Astrocyte (in vitro differentiated cells and primary cell): ENCODE measurements around the gene ASPN. TPM values are rescaled to one million over a fixed set of nuclear protein-coding genes. Genes with fewer than 3 reads are reported as not detected.
A peak's percentile ranks its signal among the peaks of the same experiment; 100 is the strongest.

Source experiments
- DNase-seq: peaks from one replicate; pipeline ENCODE4 v3.0.0-alpha.2; 2010; ENCODE audit warnings: low read depth
- FAIRE-seq: peaks from 2 replicates; lab custom pipeline; 2011; peaks lifted over from hg19 to GRCh38; lab: Jason Lieb, UNC
- H2AFZ ChIP-seq: 2 replicates; pipeline ENCODE4 v1.6.0; 2012; ENCODE audit warnings: low read depth, low read length, inconsistent platforms
- H3K27ac ChIP-seq: 2 replicates; pipeline ENCODE4 v1.5.1; 2011; ENCODE audit warnings: low read depth, low read length, inconsistent platforms
- H3K27me3 ChIP-seq: 2 replicates; pipeline ENCODE4 v1.6.0; 2011; ENCODE audit warnings: low read length, inconsistent platforms; ENCODE audit not compliant: insufficient read depth
- H3K36me3 ChIP-seq: 2 replicates; pipeline ENCODE4 v1.5.1; 2011; ENCODE audit warnings: low read length, inconsistent platforms; ENCODE audit not compliant: insufficient read depth
- H3K4me1 ChIP-seq: 2 replicates; pipeline ENCODE4 v1.5.1; 2011; ENCODE audit warnings: low read length, inconsistent platforms; ENCODE audit not compliant: insufficient read depth
- H3K4me2 ChIP-seq: 2 replicates; pipeline ENCODE4 v1.6.0; 2012; ENCODE audit warnings: low read length, inconsistent platforms
- H3K4me3 ChIP-seq: 2 replicates; pipeline ENCODE4 v1.5.1; 2011; ENCODE audit warnings: low read depth, mild to moderate bottlenecking, low read length, inconsistent platforms; ENCODE audit not compliant: insufficient read depth
- H3K79me2 ChIP-seq: 2 replicates; pipeline ENCODE4 v1.6.0; 2012; ENCODE audit warnings: mild to moderate bottlenecking, low read length, inconsistent platforms; ENCODE audit not compliant: insufficient read depth
- H3K9ac ChIP-seq: 2 replicates; pipeline ENCODE4 v1.6.0; 2012; ENCODE audit warnings: mild to moderate bottlenecking, low read length, inconsistent platforms
- H3K9me3 ChIP-seq: 2 replicates; pipeline ENCODE4 v1.5.1; 2012; ENCODE audit warnings: low read depth, mild to moderate bottlenecking, low read length, inconsistent platforms; ENCODE audit not compliant: insufficient read depth
- H4K20me1 ChIP-seq: 2 replicates; pipeline ENCODE4 v1.6.0; 2012; ENCODE audit warnings: low read length, inconsistent platforms; ENCODE audit not compliant: insufficient read depth
- H3K27ac Mint-ChIP-seq: one replicate; pipeline ENCODE4 v1.8.0; 2021; ENCODE audit warnings: mild to moderate bottlenecking, mixed read lengths; ENCODE audit not compliant: unreplicated experiment
- H3K27me3 Mint-ChIP-seq: one replicate; pipeline ENCODE4 v1.8.0; 2021; ENCODE audit warnings: low read depth, mixed read lengths; ENCODE audit not compliant: unreplicated experiment
- H3K36me3 Mint-ChIP-seq: one replicate; pipeline ENCODE4 v1.8.0; 2021; ENCODE audit warnings: low read depth, mixed read lengths; ENCODE audit not compliant: unreplicated experiment
- H3K4me1 Mint-ChIP-seq: one replicate; pipeline ENCODE4 v1.8.0; 2021; ENCODE audit warnings: low read depth, mixed read lengths; ENCODE audit not compliant: unreplicated experiment
- H3K4me3 Mint-ChIP-seq: one replicate; pipeline ENCODE4 v1.8.0; 2021; ENCODE audit warnings: mild to moderate bottlenecking, moderate library complexity, mixed read lengths; ENCODE audit not compliant: unreplicated experiment
- H3K9me3 Mint-ChIP-seq: one replicate; pipeline ENCODE4 v1.8.0; 2021; ENCODE audit warnings: mild to moderate bottlenecking, mixed read lengths; ENCODE audit not compliant: unreplicated experiment
- CTCF ChIP-seq: IDR thresholded peaks from 2 replicates; pipeline ENCODE4 v1.5.1; 2011; ENCODE audit warnings: low read depth, mild to moderate bottlenecking, inconsistent platforms, low read length, moderate library complexity; ENCODE audit not compliant: insufficient read depth
- EZH2 ChIP-seq: IDR thresholded peaks from 2 replicates; pipeline ENCODE4 v1.6.1; 2012; ENCODE audit warnings: mild to moderate bottlenecking, low read length, inconsistent platforms; ENCODE audit not compliant: insufficient read depth
- total RNA-seq: library from RNA; stranded (reverse); gene quantifications from 2 replicates; pipeline ENCODE4 v1.2.1, GENCODE V29; 2021

ASPN gene
- total RNA-seq, 1 donor from 2014 or later, result not detected

GRCh38 chr9:92468206-92468605, 14.1 kb downstream of the ASPN start:
- Mint-ChIP-seq H3K27me3 (no peaks in the 10 kb centered on the region), H3K9me3 (no peaks in the 10 kb centered on the region), H3K27ac (no peak overlapping the region), H3K36me3 (no peaks in the 10 kb centered on the region), H3K4me3 (no peak overlapping the region), H3K4me1 (peaks cover 15% of the 10 kb centered on the region)
- H3K4me3 ChIP-seq, result no peak overlapping the region
- no peaks in the 10 kb centered on the region for H3K79me2 ChIP-seq
- peak; percentile 52 for FAIRE-seq
- no peaks in the 10 kb centered on the region for H3K36me3 ChIP-seq
- DNase-seq, result peak; percentile 49
- no peak overlapping the region for H3K9ac ChIP-seq
- H3K27ac ChIP-seq, result no peak overlapping the region
- no peak overlapping the region for H3K4me2 ChIP-seq
- H2AFZ ChIP-seq, result no peak overlapping the region
- H3K9me3 ChIP-seq, result no peaks in the 10 kb centered on the region
- H4K20me1 ChIP-seq, result no peaks in the 10 kb centered on the region
- H3K27me3 ChIP-seq, result no peaks in the 10 kb centered on the region
- no peak for TF ChIP-seq CTCF
- TF ChIP-seq EZH2, result no peak
- H3K4me1 ChIP-seq, result peaks cover 7% of the 10 kb centered on the region

GRCh38 chr9:92467511-92467910, 14.8 kb downstream of the ASPN start:
- Mint-ChIP-seq H3K36me3 (no peaks in the 10 kb centered on the region), H3K4me1 (peaks cover 15% of the 10 kb centered on the region), H3K27me3 (no peaks in the 10 kb centered on the region), H3K9me3 (no peaks in the 10 kb centered on the region), H3K4me3 (no peak overlapping the region), H3K27ac (no peak overlapping the region)
- Histone ChIP-seq H2AFZ (no peak overlapping the region), H4K20me1 (no peaks in the 10 kb centered on the region), H3K79me2 (no peaks in the 10 kb centered on the region), H3K27me3 (no peaks in the 10 kb centered on the region), H3K4me2 (no peak overlapping the region), H3K9ac (no peak overlapping the region), H3K36me3 (no peaks in the 10 kb centered on the region), H3K27ac (no peak overlapping the region), H3K4me1 (peaks cover 7% of the 10 kb centered on the region), H3K4me3 (no peak overlapping the region), H3K9me3 (no peaks in the 10 kb centered on the region)
- TF ChIP-seq EZH2 (no peak), CTCF (no peak)
- FAIRE-seq, result no peak
- DNase-seq, result no peak

- no peaks in the 10 kb centered on the region for H3K27me3 Mint-ChIP-seq
- H3K36me3 Mint-ChIP-seq, result no peaks in the 10 kb centered on the region
- H3K4me1 ChIP-seq, result peaks cover 7% of the 10 kb centered on the region
- H3K9me3 ChIP-seq, result no peaks in the 10 kb centered on the region
- H3K4me1 Mint-ChIP-seq, result peaks cover 15% of the 10 kb centered on the region
- H3K36me3 ChIP-seq, result no peaks in the 10 kb centered on the region
- no peak overlapping the region for H2AFZ ChIP-seq
- H4K20me1 ChIP-seq, result no peaks in the 10 kb centered on the region
- no peaks in the 10 kb centered on the region for H3K9me3 Mint-ChIP-seq
- no peak overlapping the region for H3K27ac ChIP-seq
- no peaks in the 10 kb centered on the region for H3K79me2 ChIP-seq
- DNase-seq, result no peak
- no peak overlapping the region for H3K4me3 ChIP-seq
- no peak overlapping the region for H3K4me3 Mint-ChIP-seq
- no peak overlapping the region for H3K4me2 ChIP-seq
- no peaks in the 10 kb centered on the region for H3K27me3 ChIP-seq
- TF ChIP-seq EZH2 (no peak), CTCF (no peak)
- H3K27ac Mint-ChIP-seq, result no peak overlapping the region
- H3K9ac ChIP-seq, result no peak overlapping the region
- no peak for FAIRE-seq
These were observed 15.3 kb downstream of the ASPN start for GRCh38 chr9:92467041-92467440.
